NCI-H524 (cell line): ENCODE measurements around the gene MYBPC3.

Experiments
- DNase-seq, 2 experiments: peaks; one replicate each; lab custom pipeline; 2025; lab: John Stamatoyannopoulos, UW

MYBPC3 gene

DNA sequence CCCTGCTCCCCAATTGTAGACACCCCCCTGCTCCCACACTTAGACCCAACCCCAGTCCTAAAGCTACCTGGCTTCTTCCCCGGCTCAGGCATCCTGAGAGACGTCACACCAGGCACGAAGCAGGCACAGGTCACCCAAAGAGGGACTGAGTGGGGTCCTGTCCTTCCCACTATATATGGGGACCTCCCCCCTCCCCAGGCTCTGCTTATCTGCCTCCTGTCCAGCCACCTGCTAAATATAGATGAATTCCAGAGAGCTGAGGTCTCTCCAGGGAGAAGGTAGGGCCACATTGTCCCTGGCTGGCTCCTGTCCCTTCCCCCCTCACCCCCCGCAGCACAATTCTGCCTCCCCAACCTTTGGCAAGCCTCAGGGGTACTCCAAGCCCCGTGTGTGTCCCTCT lies at the start of gene MYBPC3:
MYBPC3 (minus strand) TSS at position 147 of the 400 bp plus-strand sequence; CDS start at position 92, 55 bp downstream.
- no peak for DNase-seq

DNA sequence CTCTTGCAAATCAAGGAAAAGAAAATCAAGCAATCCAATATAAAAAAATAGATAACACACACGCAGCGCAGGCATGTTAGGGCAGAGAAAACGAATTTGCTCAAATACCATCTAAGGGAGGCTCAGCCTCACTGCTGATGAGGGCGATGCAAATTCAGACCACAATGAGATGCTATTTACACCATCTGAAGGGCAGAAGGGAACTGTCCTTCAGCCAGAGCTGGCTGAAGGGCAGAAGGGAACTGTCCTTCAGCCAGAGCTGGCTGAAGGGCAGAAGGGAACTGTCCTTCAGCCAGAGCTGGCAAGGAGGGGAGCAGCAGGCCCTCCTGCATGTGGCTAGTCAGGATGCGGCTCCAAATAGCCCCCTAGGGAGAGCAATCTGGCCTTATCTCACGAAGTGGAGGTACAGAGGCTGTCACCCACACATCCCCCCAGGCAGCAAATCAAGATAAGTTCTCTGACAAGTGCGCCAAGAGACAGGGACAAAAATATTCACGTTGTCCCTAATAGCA lies 48.3 kb upstream of the MYBPC3 start:
- DNase-seq, result no peak

DNA sequence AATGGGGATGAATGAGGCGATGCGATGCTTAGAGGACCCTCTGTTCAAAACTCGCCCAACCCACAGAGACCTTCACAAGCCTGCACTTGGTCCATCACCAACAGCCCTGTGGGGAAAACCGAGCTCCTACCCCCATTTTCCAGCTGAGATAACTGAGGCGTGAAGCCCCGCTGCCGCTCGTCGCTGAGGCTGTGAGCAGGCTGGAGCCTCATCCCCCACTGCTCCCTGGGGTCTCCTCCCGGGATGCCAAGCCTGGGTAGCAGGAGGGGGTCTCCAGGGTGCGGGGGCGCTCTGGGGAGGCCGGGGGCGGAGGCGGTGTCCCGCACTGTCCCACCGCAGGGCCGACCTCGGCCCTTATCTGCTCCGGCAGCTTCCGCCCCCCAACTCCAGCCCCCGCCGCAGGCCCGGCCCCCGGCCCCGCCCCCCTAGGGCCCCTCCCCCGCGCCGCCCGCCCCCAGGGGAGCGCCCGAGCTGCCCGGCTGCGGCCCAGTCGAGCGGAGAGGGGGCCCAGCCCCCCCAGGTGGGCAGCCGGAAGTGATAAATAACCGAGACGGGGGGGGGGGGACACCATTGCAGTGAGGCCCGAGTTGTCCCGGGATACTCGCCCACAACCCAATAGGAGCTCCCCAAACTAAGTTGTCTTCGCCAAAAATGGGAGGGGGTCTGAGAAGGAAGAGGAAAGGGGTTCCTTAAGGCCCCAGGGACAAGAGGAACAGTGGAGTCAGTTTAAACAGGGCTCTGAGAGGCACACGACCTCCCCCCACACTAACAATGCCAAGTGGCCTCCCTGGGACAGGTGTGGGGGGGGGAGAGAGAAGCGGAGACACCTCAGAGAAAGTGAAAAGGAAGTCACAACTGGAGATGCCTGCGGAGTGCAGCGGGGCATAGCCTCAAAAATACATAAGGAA lies 47.6 kb upstream of the MYBPC3 start:
- no peak for DNase-seq

DNA sequence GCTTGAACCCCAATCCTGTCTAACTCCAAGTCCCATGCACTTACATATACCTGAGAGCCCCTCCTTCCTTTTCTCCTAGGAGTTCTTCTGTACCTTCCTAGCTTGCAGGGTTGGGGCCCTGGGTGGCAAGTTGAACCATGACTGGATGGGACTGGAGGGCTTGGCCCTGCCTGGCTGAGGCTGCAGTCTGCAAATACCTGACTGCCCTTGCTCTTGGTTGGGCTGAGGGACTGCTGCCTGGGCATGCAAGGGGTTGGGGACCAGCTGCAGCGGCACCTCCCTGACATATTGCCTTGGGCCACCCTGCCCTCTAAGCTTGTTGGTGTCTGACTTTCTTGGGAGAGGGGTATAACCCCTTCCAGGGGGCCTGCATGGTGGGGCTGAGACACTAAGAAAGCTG lies 46.0 kb upstream of the MYBPC3 start:
- DNase-seq, result no peak

DNA sequence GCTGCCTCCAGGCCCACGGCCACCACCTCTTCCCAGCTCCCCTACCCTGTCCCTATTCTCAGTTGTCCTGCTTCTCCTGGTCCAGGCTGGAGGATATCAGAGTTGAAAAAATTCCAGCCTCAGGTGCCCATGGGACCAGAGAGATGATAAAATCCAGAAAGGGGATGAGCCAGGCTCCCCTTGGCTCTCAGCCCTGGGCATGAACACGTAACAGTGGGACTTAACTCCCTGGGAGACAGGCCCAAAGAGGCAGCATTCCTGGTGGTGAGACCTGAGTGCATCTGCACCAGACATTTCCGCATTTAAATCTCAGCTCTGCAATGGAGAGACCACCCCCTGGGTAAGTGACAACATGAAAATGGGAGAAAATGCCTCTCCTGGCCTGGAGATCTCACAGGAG lies 45.5 kb upstream of the MYBPC3 start:
- no peak for DNase-seq

DNA sequence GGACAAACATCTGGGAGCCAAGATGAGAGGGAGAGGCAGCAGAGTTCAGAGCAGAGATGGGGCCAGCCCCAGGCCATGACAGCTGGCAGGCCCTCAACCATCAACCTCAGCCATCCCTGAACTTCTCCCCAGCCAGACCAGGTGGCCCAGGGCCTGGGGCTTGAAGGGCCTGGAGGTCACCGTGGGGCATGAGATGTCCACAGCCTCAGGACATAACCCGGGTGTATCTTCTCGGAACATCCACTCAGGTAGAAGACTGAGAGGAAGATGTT lies 43.5 kb upstream of the MYBPC3 start:
- no peak for DNase-seq

DNA sequence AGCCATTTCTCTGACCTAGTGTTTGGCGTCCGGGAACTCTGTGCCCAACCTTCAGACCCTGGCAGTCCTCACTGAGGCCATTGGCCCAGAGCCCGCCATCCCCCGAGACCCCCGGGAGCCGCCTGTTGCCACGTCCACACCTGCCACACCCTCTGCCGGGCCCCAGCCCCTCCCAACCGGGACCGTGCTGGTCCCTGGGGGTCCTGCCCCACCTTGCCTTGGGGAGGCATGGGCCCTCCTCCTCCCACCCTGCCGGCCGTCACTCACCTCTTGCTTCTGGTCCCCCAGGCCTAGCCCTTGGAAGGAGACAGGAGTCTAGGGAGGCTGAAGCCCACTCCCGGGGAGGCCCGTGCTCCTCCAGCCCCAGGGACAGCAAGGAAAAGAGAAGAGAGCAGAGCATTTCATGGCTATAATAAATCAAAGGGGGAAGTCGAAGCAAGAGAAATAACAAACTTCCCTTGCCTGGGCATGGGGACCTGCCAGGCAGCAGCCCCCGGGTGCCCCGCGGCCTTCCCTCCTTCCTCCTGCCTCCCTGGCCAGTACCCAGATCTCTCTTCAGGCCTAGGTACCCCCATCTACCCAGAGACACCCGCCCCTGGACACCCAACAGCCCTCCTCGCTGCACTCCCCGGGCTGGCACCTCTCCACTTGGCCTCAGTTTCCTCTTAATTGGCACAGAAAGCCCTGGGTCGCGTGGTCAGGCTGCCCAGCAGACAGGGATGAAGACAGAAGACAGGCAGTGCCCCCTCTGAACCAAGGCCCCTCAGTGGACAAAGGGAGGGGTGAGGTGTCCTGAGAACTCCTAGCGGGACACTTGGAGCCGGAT lies 42.9 kb upstream of the MYBPC3 start:
- no peak for DNase-seq

DNA sequence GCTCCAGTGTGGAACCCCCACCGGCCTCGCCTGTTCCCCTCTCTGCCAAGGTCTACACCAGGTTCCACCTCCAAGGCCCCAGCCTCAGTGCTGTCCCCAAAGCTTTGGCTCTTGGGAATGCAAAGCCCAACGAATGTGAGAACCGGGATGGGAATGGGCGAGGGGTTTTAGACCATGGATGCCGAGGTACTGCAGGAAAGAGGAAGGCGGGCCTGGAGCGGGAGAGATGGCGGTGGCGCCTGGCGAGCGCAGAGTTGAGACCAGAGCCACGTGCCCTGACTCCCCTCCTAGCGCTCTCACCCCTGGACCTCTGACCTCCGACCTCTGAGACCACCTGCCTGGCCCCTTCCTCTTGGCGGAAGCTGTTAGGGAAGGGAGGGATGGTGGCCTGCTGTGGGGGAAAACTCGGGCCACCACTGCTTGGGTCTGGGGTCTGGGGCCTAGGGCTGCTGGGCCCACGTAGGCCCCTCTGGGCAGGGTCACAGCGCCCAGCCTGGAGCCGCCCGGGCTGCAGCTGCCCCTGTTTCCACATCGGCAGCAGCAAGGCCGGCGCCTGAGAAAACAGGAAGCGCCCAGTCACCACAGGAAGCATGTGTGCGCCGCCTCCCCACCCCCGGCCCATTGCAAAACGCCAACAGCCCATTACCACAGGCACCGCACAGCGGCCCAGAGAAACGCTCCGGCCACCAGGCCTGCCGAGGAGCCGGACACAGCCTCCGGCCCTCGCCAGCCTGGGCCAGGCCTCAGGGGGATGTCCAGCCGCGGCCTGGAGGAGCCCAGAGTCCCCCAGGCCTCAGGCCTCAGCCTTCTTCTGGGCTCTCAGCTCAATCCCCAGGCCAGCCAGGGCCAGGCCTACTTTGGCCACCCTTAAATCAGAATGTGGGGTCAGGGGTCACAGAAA lies 42.1 kb upstream of the MYBPC3 start:
- DNase-seq, result no peak

DNA sequence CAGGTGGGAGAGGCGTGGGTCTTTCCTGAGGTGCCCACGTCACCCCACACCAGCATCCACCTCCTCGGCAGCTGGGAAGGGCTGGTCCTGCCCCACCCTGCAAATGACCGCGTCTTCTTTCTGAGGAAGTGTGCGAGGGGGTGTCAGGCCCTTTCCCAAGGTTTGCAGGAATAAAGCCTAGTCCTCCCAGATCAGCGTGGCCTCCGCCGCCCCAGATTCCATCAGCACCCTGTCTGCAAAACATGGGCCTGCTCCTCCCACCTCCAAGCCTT lies 41.5 kb upstream of the MYBPC3 start:
- no peak for DNase-seq

DNA sequence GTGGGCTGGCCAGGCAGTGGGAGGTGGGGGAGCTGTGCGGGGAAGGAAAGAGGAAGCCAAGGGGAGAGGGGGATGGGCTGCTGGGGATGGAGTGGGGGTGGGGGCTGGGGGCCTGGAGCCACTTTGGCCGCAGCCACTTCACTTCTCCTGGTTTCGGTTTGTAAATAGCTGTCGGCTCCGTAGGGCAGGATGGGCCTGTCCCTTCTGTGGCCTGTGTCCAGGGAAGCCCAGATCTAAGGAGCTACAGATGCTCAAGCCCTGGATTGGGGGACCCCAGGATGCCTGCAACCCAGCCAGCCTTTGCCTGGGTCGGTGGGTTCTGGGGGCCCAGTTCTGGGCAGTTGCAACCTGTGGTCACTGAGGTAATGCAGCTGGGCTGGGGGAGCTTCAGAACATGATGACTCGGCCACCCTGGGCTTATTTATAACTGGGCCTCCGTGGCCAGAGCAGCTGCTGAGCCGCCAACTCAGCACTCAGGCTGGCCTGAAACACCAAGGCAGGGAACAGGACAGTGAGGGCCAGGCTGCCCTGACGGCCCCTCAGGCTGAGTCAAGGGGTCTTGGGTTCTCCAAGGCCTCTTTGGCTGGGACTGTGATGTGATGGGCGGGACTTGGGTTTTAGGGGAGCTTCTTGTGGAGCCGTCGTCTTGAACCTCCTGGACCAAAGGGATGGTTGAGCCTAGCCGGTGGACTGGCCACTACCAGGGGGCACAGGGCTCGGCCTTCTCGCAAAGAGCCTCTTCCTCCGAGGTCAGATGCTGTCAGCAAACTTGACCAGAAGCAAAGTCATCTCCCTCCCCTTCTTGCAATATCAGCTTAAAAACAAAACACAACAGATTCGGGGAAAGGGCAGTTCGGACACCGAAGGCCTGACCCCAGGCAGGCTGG lies 40.9 kb upstream of the MYBPC3 start:
- DNase-seq, result no peak

DNA sequence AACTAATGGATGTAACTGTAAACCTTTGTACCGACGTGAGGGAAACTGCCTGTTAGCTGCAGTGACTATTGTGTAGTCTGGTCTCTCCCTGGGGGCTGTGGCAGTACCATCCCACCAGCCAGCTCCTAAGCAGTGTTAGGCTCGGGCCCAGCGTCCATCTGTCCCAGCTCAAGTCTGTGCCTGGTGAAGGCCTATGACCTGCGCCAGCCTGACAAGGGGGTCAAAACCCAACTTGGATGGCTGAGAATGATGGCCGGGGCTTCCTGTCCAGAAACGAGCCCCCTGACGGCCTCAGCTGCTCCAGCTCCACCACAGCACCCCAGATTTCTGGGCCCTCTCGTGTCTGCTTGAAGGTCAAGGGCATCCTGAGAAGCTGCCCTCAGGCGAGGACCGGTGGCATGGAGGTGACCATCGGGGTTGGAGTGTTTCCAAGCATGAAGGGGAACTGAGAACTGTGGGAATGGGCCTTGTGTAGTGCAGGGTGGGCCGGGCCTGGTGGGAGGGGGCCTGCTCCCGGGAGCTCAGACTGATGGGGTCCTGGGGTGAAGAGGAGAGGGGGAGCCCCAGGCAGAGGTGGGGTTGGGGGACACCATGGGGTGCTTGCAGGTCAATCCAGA lies 40.2 kb upstream of the MYBPC3 start:
- no peak for DNase-seq

DNA sequence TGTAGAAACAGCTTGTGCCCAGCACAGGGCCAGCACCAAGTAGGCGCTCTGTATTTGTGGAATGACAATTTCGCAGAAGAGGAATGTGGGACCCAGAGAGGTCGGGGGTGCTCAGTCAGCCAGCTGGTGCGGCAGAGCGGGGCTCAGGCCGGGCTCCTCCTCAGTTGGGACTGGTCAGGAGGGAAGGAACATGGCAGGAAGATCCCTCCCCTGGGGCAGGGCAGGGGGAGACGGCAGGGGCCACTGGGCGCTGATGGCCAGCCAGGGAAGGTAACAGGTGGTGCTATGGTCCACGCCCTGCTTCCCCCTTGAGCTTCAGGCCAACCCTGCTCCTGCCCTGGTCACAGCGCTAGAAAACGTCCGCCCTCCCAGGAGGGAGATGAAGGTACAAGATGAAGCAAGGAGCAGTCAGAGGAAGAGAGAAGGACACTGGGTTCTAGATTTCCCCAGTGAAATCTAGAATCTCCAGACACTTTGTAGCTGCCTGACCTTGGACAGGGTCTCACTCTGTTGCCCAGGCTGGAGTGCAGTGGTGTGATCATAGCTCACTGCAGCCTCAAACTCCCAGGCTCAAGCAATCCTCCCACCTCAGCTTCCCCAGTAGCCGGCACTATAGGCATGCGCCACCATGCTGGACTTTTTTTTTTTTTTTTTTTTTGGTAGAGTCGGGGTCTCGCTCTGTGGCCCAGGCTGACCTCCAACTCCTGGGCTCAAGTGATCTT lies 39.4 kb upstream of the MYBPC3 start:
- no peak for DNase-seq

DNA sequence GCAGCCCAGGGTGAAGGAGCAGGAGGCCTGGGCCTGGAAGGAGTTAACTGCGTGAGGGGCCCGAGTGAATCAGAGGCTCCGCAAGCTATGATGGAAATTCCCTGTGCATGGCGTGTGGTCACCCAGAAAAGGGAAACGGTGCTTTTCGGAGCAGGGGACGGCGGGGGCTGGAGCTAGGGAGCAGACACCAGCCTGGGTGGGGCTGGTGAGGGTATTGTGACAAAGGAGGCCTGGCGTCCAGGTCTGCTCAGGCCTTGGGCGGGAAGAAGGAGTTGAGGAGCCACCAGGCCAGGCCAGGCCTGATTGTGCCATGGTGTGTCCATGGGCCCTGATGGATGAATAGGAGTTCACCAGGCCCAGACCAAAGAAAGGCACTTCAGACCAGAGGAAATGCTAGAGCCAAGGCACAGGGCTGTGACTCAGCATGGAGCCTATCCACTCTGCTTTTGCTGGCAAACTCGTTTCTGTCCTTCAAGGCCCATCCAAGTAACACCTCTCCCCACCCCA lies 38.6 kb upstream of the MYBPC3 start:
- no peak for DNase-seq

DNA sequence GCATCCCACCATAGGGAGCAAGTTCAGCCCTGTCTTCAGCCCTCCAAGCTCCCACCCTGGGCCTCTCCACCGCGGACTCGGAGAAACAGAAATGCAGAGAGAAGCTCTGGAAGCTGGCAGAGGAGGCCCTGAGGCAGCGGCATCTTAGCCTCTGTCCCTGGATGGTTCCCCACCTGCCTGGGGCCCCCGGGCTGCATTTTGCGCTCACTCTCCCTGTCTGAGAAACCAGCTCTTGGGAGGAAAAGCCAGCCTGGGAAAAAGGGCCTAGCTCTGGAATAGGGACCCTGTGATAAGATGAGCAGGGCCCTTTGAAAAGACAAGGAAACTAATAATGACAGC lies 37.9 kb upstream of the MYBPC3 start:
- no peak for DNase-seq

DNA sequence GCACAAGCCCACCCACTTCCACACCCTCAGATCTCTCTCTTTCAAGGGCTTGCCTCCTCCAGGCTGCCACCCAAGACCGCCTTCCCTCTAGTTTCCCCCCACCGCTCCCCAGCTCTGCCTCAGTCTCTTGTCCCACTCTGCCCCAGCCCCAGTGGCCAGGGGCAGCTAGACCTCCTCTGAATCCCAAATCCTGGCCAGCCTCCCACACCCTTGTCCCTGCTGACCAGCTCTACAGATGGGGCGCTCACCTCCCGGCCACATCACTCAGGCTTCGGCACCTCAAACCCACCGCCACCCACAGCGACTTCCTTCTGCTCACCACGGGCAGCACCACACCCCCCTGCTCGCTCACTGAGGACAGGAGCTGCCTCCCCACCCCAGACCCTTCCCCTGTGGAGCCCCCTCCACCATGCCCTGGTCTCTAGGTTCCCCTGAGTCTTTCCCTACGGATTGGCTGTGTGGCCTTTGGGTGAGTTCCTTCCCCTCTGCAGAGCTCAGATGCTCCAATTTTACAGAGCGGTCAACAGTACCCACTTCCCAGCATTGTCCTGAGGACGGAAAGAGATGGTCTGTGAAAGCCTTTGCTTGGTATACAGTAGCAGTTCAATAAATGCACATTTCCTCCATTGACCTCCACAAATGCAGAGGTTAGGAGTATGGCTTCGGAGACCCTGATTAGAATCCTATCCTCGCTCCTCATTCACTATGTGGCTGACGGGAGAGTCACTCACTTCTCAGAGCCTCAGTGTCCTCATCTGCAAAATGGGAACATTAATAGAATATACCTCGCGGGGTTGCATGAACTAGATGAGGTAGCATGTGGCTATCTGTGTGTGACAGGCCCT lies 37.3 kb upstream of the MYBPC3 start:
- no peak for DNase-seq

DNA sequence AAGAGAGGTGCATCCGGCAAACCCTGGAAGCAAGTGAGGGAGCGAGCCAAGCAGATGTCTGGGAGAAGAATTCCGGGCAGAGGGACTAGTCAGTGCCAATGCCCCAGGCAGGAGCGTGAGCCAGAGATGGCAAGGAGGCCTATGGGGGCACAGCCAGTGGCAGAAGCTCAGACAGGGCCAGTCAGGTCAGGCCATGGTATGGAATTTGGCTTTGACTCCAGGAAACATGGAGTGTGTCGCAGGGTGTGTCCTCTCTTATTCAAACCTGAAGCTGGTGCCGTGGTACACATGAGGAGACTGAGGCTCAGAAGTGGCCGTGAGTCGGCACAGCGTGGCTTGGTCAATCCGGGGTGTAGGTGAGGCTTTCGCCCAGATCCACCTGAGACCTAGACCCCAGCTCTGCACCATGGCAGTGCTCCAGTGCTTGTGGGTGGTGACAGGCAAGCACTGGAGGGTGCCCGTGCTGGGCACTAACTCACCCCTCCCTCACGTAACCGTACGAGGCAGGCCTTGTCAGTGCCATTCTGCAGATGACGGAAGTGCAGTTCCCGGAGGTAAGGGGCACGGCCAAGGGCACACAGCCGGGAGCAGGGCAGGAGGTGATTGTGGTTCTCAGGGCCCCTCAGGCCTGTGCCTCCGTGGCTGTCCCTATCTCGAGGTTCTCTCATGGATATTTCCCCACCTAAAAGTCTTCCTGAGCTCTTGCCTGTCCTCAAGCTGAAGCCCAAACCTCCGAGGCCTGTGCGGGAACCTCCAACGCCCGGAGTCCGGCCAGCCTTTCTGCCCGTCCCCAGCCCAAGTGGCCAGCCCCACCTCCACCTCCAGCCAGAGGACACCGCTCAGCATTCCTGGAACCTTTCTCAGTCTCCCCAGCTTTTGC lies 36.4 kb upstream of the MYBPC3 start:
- no peak for DNase-seq

DNA sequence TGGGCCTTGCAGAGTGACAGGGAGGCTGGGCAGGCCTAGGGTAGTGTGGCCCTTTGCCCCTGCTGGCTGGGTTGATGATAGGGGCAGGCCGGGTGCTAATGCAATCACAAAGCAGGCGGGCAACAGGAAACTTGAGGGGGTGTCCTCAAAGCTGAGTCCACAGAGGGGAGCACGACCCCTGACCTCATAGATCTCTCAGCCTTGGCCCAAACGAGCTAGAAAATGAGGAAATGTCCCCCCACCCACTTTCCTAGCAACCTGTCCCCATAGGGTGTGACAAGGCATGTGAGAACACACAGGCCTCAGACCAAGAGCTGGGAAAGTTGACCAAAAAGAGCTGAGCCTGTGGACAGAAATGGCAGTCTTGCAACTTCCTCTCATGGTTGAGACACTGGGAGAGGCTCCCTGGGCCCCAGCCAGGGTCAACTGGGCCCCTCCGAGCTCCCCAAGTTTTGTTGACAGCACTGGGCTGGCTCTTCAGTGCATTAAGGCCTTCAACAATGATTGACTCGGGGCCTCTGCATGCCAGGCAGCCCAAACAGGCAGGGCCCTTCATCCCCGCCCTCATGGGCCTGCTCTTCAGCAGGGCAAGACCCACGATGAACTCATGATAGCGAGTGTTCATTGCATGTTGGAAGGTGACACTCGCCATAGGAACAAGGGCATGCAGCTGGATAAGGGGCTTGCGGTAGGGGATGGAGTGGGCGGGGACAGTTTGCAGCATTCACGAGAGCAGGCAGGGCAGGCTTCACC lies 35.6 kb upstream of the MYBPC3 start:
- no peak for DNase-seq
